Prostate gland (tissue), 2 donors: ENCODE measurements around the gene C14orf132.

Source experiments
- POLR2A ChIP-seq: fragments of 450-650 bp; IDR thresholded peaks from one replicate; pipeline ENCODE4 v1.6.1; 2016; ENCODE audit warnings: antibody characterized with exemption, mild to moderate bottlenecking
- POLR2AphosphoS5 ChIP-seq: sonication (generic); formaldehyde crosslinking; IDR thresholded peaks from one replicate; pipeline ENCODE4 v1.6.1; 2017; ENCODE audit warnings: antibody characterized with exemption
- TF ChIP-seq, protein P1 (sequence below), 4 experiments: fragments of 200-600 bp in 2 of 4; fragments of 450-650 bp in 2 of 4; sonication (generic) in 2 of 4; IDR thresholded peaks; 1 replicate in 3 of 4; 2 replicates in 1 of 4; pipeline ENCODE4 v1.5.1; 2016 to 2019; ENCODE audit warnings: antibody characterized with exemption in 4 of 4, mild to moderate bottlenecking in 2 of 4, moderate library complexity in 2 of 4

DNA sequence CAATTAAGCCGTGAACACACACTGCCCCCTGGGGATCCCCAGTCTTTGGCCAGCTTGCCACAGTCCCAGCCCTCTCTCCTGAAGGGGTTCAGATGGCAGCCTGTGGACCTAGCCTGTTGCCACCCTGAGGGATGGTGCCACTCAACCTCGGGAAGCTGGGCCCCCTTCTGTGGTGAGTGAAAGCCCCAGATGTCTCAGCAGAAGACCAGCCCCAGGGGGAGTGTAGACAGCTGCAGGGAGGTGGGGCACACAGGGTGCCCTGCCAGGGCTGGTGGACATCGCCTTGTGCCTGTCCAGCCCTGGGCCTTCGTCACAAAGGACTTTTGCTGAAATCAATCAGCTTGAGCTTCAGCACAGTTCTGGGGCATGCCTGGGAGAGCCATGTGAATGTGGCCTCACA, 32.4 kb downstream of the C14orf132 start:
- TF ChIP-seq POLR2A (no peak), POLR2AphosphoS5 (no peak)
- TF ChIP-seq, protein P1, sequence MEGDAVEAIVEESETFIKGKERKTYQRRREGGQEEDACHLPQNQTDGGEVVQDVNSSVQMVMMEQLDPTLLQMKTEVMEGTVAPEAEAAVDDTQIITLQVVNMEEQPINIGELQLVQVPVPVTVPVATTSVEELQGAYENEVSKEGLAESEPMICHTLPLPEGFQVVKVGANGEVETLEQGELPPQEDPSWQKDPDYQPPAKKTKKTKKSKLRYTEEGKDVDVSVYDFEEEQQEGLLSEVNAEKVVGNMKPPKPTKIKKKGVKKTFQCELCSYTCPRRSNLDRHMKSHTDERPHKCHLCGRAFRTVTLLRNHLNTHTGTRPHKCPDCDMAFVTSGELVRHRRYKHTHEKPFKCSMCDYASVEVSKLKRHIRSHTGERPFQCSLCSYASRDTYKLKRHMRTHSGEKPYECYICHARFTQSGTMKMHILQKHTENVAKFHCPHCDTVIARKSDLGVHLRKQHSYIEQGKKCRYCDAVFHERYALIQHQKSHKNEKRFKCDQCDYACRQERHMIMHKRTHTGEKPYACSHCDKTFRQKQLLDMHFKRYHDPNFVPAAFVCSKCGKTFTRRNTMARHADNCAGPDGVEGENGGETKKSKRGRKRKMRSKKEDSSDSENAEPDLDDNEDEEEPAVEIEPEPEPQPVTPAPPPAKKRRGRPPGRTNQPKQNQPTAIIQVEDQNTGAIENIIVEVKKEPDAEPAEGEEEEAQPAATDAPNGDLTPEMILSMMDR (IDR thresholded peaks at IDR 0.05): no peak
